Endodermal cell (in vitro differentiated cells): Measurements from ENCODE around the gene GK2. TPM values are rescaled to one million over a fixed set of nuclear protein-coding genes. Genes with fewer than 3 reads are reported as not detected.

Experiments
- DNase-seq: peaks from one replicate; pipeline ENCODE4 v3.0.0-alpha.2; 2017
- H3K27ac ChIP-seq: 2 replicates; pipeline ENCODE4 v1.5.1; 2013; ENCODE audit warnings: mild to moderate bottlenecking, low read depth, low read length, moderate library complexity
- H3K27me3 ChIP-seq: 2 replicates; pipeline ENCODE4 v1.6.1; 2013; ENCODE audit warnings: mild to moderate bottlenecking, low read length, moderate library complexity; ENCODE audit not compliant: insufficient read depth, control insufficient read depth, poor library complexity, severe bottlenecking
- H3K36me3 ChIP-seq: 2 replicates; pipeline ENCODE4 v1.7.0; 2013; ENCODE audit warnings: mild to moderate bottlenecking, low read length, moderate library complexity; ENCODE audit not compliant: control insufficient read depth, insufficient read depth
- H3K4me1 ChIP-seq: one replicate; pipeline ENCODE4 v1.7.0; 2013; ENCODE audit warnings: low read length; ENCODE audit not compliant: control insufficient read depth, insufficient read depth
- H3K4me3 ChIP-seq: 2 replicates; pipeline ENCODE4 v1.5.1; 2013; ENCODE audit warnings: mild to moderate bottlenecking, low read length, moderate library complexity
- H3K9ac ChIP-seq: 2 replicates; pipeline ENCODE4 v1.6.1; 2013; ENCODE audit warnings: mild to moderate bottlenecking, low read length, moderate library complexity; ENCODE audit not compliant: poor library complexity, severe bottlenecking; ENCODE audit errors: extremely low read depth
- H3K9me3 ChIP-seq: 2 replicates; pipeline ENCODE4 v1.6.1; 2013; ENCODE audit warnings: mild to moderate bottlenecking, low read length, moderate library complexity; ENCODE audit not compliant: control insufficient read depth
- H3K27ac Mint-ChIP-seq: 2 replicates; pipeline ENCODE4 v1.8.0; 2020; ENCODE audit warnings: mixed read lengths
- H3K27me3 Mint-ChIP-seq: 2 replicates; pipeline ENCODE4 v1.8.0; 2021; ENCODE audit warnings: mild to moderate bottlenecking, mixed read lengths; ENCODE audit not compliant: insufficient read depth
- H3K36me3 Mint-ChIP-seq: 2 replicates; pipeline ENCODE4 v1.8.0; 2020; ENCODE audit warnings: low read depth, mixed read lengths
- H3K4me1 Mint-ChIP-seq: 2 replicates; pipeline ENCODE4 v1.8.0; 2020; ENCODE audit warnings: mixed read lengths
- H3K4me3 Mint-ChIP-seq: 2 replicates; pipeline ENCODE4 v1.8.0; 2020; ENCODE audit warnings: mild to moderate bottlenecking, moderate library complexity, mixed read lengths
- H3K9me3 Mint-ChIP-seq: 2 replicates; pipeline ENCODE4 v1.8.0; 2020; ENCODE audit warnings: mild to moderate bottlenecking, mixed read lengths
- WGBS, 2 experiments: methylation state at CpG; one replicate each; pipeline versions ENCODE4 v1.1.5 to v1.1.7; 2013; ENCODE audit warnings: missing lambda C conversion rate in 2 of 2, mixed read lengths in 1 of 2; ENCODE audit not compliant: insufficient coverage in 1 of 2, insufficient read length in 1 of 2; 5-methylcytosine and 5-hydroxymethylcytosine counted together
- total RNA-seq, 2 donors: library from RNA; stranded (reverse); fragmentation: NEBNext Ultra II Directional in 1 of 2; extraction: Animal tissue kit (Norgen Biotek cat#: 25700) in 1 of 2; gene quantifications; 2 replicates in 1 of 2; 3 replicates in 1 of 2; pipeline ENCODE4 v1.2.1, GENCODE V29; 2021
- TF ChIP-seq, protein P1 (sequence below): fragments of 200-600 bp; sonication (generic); conservative IDR thresholded peaks from 2 replicates; pipeline ENCODE4 v1.5.0; 2021; ENCODE audit warnings: antibody characterized with exemption, mild to moderate bottlenecking

GK2 gene
- total RNA-seq, 2 donors from 2014 or later: not detected

DNA sequence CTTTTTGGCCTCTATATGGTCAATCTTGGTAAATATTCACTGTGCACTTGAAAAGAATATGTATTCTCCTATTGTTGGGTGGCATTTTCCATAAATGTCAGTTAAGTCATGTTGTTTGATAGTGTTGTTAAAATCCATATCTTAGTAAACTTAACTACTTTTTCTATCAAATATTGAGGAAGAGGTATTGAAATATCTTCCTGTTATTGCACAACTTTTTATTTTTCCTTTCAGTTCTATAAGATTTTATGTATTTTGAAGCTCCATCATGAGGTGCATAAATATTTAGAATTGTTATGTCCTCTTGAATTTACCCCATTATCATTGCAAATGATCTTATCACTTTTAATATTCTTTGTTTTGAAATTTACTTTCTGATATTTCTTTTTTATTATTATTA, 3.4 kb downstream of the GK2 start:
- H3K27ac ChIP-seq: no peak overlapping the region
- Mint-ChIP-seq H3K27ac (no peak overlapping the region), H3K4me1 (peaks cover 6% of the 10 kb centered on the region), H3K9me3 (no peaks in the 10 kb centered on the region), H3K27me3 (no peaks in the 10 kb centered on the region), H3K36me3 (no peaks in the 10 kb centered on the region), H3K4me3 (no peak overlapping the region)
- TF ChIP-seq, protein P1, sequence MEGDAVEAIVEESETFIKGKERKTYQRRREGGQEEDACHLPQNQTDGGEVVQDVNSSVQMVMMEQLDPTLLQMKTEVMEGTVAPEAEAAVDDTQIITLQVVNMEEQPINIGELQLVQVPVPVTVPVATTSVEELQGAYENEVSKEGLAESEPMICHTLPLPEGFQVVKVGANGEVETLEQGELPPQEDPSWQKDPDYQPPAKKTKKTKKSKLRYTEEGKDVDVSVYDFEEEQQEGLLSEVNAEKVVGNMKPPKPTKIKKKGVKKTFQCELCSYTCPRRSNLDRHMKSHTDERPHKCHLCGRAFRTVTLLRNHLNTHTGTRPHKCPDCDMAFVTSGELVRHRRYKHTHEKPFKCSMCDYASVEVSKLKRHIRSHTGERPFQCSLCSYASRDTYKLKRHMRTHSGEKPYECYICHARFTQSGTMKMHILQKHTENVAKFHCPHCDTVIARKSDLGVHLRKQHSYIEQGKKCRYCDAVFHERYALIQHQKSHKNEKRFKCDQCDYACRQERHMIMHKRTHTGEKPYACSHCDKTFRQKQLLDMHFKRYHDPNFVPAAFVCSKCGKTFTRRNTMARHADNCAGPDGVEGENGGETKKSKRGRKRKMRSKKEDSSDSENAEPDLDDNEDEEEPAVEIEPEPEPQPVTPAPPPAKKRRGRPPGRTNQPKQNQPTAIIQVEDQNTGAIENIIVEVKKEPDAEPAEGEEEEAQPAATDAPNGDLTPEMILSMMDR: no peak
- no peaks in the 10 kb centered on the region for H3K4me1 ChIP-seq
- DNase-seq: no peak
- no peak overlapping the region for H3K4me3 ChIP-seq
- no peak overlapping the region for H3K9ac ChIP-seq
- H3K36me3 ChIP-seq: no peaks in the 10 kb centered on the region
- H3K9me3 ChIP-seq: no peaks in the 10 kb centered on the region
- no peaks in the 10 kb centered on the region for H3K27me3 ChIP-seq

DNA sequence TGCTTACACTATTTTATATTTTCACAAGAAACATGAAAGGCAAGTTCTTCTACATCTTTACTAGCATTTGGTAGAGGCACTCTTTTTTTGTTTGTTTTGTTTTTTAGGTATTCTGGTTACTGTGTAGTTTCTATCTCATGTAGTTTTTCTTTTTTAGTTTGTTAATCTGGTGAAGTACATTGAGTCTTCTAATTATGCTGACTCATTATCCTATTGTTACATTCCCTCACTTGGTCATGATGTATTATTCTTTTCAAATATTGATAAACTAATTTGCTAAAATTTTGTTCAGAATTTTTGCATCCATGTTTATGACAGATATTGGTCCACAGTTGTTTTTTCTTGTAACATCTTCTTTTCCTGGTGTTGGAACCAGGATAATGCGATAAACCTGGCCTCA, 4.7 kb downstream of the GK2 start:
- no peaks in the 10 kb centered on the region for H3K27me3 Mint-ChIP-seq
- DNase-seq: no peak
- H3K27ac ChIP-seq: no peak overlapping the region
- H3K27ac Mint-ChIP-seq: no peak overlapping the region
- WGBS, 2 experiments: 80% methylated on average over 1 of the region's 1 CpG; no CpG with 5 or more reads in 1 of the 2 experiments
- no peak overlapping the region for H3K4me3 Mint-ChIP-seq
- TF ChIP-seq, protein P1: no peak
- H3K4me1 ChIP-seq: no peaks in the 10 kb centered on the region
- H3K9ac ChIP-seq: no peak overlapping the region
- H3K36me3 ChIP-seq: no peaks in the 10 kb centered on the region
- H3K27me3 ChIP-seq: no peaks in the 10 kb centered on the region
- H3K4me1 Mint-ChIP-seq: peaks cover 6% of the 10 kb centered on the region
- H3K9me3 Mint-ChIP-seq: no peaks in the 10 kb centered on the region
- no peaks in the 10 kb centered on the region for H3K36me3 Mint-ChIP-seq
- no peak overlapping the region for H3K4me3 ChIP-seq
- H3K9me3 ChIP-seq: no peaks in the 10 kb centered on the region

DNA sequence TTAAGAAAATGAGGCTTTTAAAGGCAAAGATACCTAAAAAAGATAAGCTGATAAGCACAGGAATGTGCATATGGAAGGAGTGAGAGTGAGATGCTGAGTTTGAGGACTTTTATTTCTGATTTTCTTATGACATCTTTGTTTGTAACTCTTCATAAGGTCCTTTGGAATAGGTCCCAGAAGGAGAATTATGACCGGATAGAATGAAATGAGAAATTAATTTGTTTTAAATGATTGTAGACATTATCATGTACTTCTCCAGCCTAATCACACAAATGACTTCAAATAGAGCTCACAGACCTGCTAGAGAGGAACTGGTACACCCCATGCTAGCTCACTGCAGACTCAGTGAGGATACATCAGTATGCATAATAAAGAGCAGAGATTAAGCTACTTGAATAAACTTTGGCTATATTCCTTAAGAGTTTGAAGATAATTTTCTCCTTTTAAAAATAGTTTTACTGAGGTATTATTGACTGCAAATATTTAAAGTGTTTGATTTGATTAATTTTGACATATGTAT, 5.6 kb downstream of the GK2 start:
- no peak overlapping the region for H3K27ac Mint-ChIP-seq
- H3K27ac ChIP-seq: no peak overlapping the region
- H3K9ac ChIP-seq: no peak overlapping the region
- no CpG with 5 or more reads among the region's 1 CpG for WGBS, 2 experiments
- no peak overlapping the region for H3K4me3 Mint-ChIP-seq
- H3K4me1 ChIP-seq: no peaks in the 10 kb centered on the region
- H3K4me3 ChIP-seq: no peak overlapping the region
- no peaks in the 10 kb centered on the region for H3K27me3 Mint-ChIP-seq
- no peaks in the 10 kb centered on the region for H3K9me3 ChIP-seq
- H3K27me3 ChIP-seq: no peaks in the 10 kb centered on the region
- no peak for DNase-seq
- no peaks in the 10 kb centered on the region for H3K36me3 Mint-ChIP-seq
- TF ChIP-seq, protein P1: no peak
- no peaks in the 10 kb centered on the region for H3K36me3 ChIP-seq
- peaks cover 11% of the 10 kb centered on the region for H3K4me1 Mint-ChIP-seq
- H3K9me3 Mint-ChIP-seq: no peaks in the 10 kb centered on the region
